ENCODE results near the gene PLXNA2.

- TF ChIP-seq CTCF (IDR thresholded peaks at IDR 0.05) (no peak), POLR2A (IDR thresholded peaks at IDR 0.05) (no peak)
Observed at GRCh38 chr1:208276757-208277435, 32.7 kb upstream of the PLXNA2 start.

Data from body of pancreas (tissue), 4 donors.